Suprapubic skin (tissue), 4 donors: ENCODE results near the gene KIF16B. TPM values are rescaled to one million over a fixed set of nuclear protein-coding genes. Genes with fewer than 3 reads are reported as not detected.

Source experiments
- DNase-seq, 2 donors: peaks; one replicate each; pipeline ENCODE4 v3.0.0-alpha.2; 2019; ENCODE audit warnings: low spot score in 2 of 2
- H3K27ac ChIP-seq: fragments of 200-600 bp; sonication (generic); one replicate; pipeline ENCODE4 v1.5.1; 2019
- H3K27me3 ChIP-seq: fragments of 200-600 bp; sonication (generic); one replicate; pipeline ENCODE4 v1.5.1; 2019
- H3K36me3 ChIP-seq: fragments of 200-600 bp; sonication (generic); one replicate; pipeline ENCODE4 v1.5.1; 2019
- H3K4me1 ChIP-seq: fragments of 200-600 bp; sonication (generic); one replicate; pipeline ENCODE4 v1.5.1; 2019
- H3K4me3 ChIP-seq: fragments of 200-600 bp; sonication (generic); one replicate; pipeline ENCODE4 v1.5.1; 2019; ENCODE audit warnings: mild to moderate bottlenecking
- H3K9me3 ChIP-seq: fragments of 200-600 bp; sonication (generic); one replicate; pipeline ENCODE4 v1.5.1; 2019
- CTCF ChIP-seq, 2 donors: fragments of 200-600 bp in 1 of 2; fragments of 450-650 bp in 1 of 2; sonication (generic) in 1 of 2; IDR thresholded peaks; one replicate each; pipeline ENCODE4 v1.5.1; 2016 to 2019; ENCODE audit warnings: antibody characterized with exemption in 2 of 2, mild to moderate bottlenecking in 1 of 2, moderate library complexity in 1 of 2
- EP300 ChIP-seq: sonication (generic); formaldehyde crosslinking; IDR thresholded peaks from one replicate; pipeline ENCODE4 v1.6.1; 2017; ENCODE audit warnings: antibody characterized with exemption
- POLR2A ChIP-seq, 2 donors: fragments of 450-650 bp; IDR thresholded peaks; one replicate each; pipeline ENCODE4 v1.6.1; 2017; ENCODE audit warnings: antibody characterized with exemption in 2 of 2, mild to moderate bottlenecking in 2 of 2, moderate library complexity in 2 of 2
- POLR2AphosphoS5 ChIP-seq, 3 donors: sonication (generic); formaldehyde crosslinking; IDR thresholded peaks; one replicate each; pipeline ENCODE4 v1.6.1; 2017; ENCODE audit warnings: antibody characterized with exemption in 3 of 3
- WGBS: methylation state at CpG from one replicate; pipeline ENCODE4 v1.1.5; 2018; 5-methylcytosine and 5-hydroxymethylcytosine counted together
- total RNA-seq, 4 donors: library from RNA; depleted of rRNA; stranded (reverse); fragments of >200 nt; gene quantifications; one replicate each; pipeline ENCODE4 v1.1.0, GENCODE V29; 2016

The KIF16B gene
- total RNA-seq, 4 donors from 2014 or later = 23.7 to 64.0 (median 38.2) TPM

- TF ChIP-seq CTCF (IDR thresholded peaks at IDR 0.05) (peak in 1 of 2 donors; percentile 13), POLR2A (IDR thresholded peaks at IDR 0.05) (no peak)
- H3K4me1 ChIP-seq = peaks cover 6% of the 10 kb centered on the region
- H3K27ac ChIP-seq = no peak overlapping the region
- no peaks in the 10 kb centered on the region for H3K27me3 ChIP-seq
- WGBS = 57% methylated on average over 14 of the region's 14 CpGs
- DNase-seq = no peak
- no peaks in the 10 kb centered on the region for H3K9me3 ChIP-seq
- H3K36me3 ChIP-seq = peaks cover 15% of the 10 kb centered on the region
- H3K4me3 ChIP-seq = no peak overlapping the region
These were observed 205.2 kb downstream of the KIF16B start for GRCh38 chr20:16367948-16368560.

GRCh38 chr20:16366529-16366928 lies 206.7 kb downstream of the KIF16B start:
- H3K9me3 ChIP-seq = no peaks in the 10 kb centered on the region

GRCh38 chr20:16364320-16364687 lies 208.9 kb downstream of the KIF16B start:
- H3K36me3 ChIP-seq = peaks cover 11% of the 10 kb centered on the region
- no peak overlapping the region for H3K4me3 ChIP-seq
- H3K9me3 ChIP-seq = no peaks in the 10 kb centered on the region
- H3K4me1 ChIP-seq = peaks cover 6% of the 10 kb centered on the region
- WGBS = 69% methylated on average over 5 of the region's 5 CpGs
- no peak overlapping the region for H3K27ac ChIP-seq
- TF ChIP-seq POLR2A (IDR thresholded peaks at IDR 0.05) = no peak
- no peak for TF ChIP-seq CTCF (IDR thresholded peaks at IDR 0.05)
- no peak for TF ChIP-seq POLR2AphosphoS5 (IDR thresholded peaks at IDR 0.05)
- no peak for TF ChIP-seq EP300
- H3K27me3 ChIP-seq = no peaks in the 10 kb centered on the region
- no peak for DNase-seq

More at GRCh38 chr20:16366529-16366928, 206.7 kb downstream of the KIF16B start:
- DNase-seq = no peak
- WGBS = 97% methylated on average over 5 of the region's 5 CpGs
- H3K36me3 ChIP-seq = peaks cover 11% of the 10 kb centered on the region
- no peak overlapping the region for H3K4me3 ChIP-seq
- H3K27ac ChIP-seq = no peak overlapping the region
- no peaks in the 10 kb centered on the region for H3K27me3 ChIP-seq
- peaks cover 6% of the 10 kb centered on the region for H3K4me1 ChIP-seq
- TF ChIP-seq EP300 = no peak
- no peak for TF ChIP-seq POLR2A (IDR thresholded peaks at IDR 0.05)
- TF ChIP-seq POLR2AphosphoS5 (IDR thresholded peaks at IDR 0.05) = no peak
- TF ChIP-seq CTCF (IDR thresholded peaks at IDR 0.05) = no peak

GRCh38 chr20:16363506-16364319 lies 209.5 kb downstream of the KIF16B start:
- DNase-seq = no peak
- Histone ChIP-seq H3K36me3 (peaks cover 7% of the 10 kb centered on the region), H3K4me3 (no peak overlapping the region), H3K27ac (no peak overlapping the region), H3K4me1 (peaks cover 6% of the 10 kb centered on the region), H3K9me3 (no peaks in the 10 kb centered on the region), H3K27me3 (no peaks in the 10 kb centered on the region)
- 60% methylated on average over 5 of the region's 5 CpGs for WGBS
- TF ChIP-seq EP300 = no peak
- TF ChIP-seq POLR2A (IDR thresholded peaks at IDR 0.05) = no peak
- TF ChIP-seq CTCF (IDR thresholded peaks at IDR 0.05) = no peak
- no peak for TF ChIP-seq POLR2AphosphoS5 (IDR thresholded peaks at IDR 0.05)

- no peak for TF ChIP-seq POLR2A (IDR thresholded peaks at IDR 0.05)
- TF ChIP-seq CTCF (IDR thresholded peaks at IDR 0.05) = no peak
- no peak for TF ChIP-seq EP300
- no peak for TF ChIP-seq POLR2AphosphoS5 (IDR thresholded peaks at IDR 0.05)
- Histone ChIP-seq H3K4me1 (peaks cover 2% of the 10 kb centered on the region), H3K4me3 (no peak overlapping the region), H3K36me3 (peaks cover 5% of the 10 kb centered on the region), H3K27ac (no peak overlapping the region), H3K9me3 (no peaks in the 10 kb centered on the region), H3K27me3 (no peaks in the 10 kb centered on the region)
- DNase-seq = no peak
- 97% methylated on average over 1 of the region's 1 CpG for WGBS
These were observed 210.6 kb downstream of the KIF16B start for GRCh38 chr20:16362642-16363041.
